NCI-H146 treated with DMSO at 0.1 percent for 48 hours (cell line): ENCODE measurements around the gene DUSP28.

Source experiments
- DNase-seq: peaks from one replicate; lab custom pipeline; 2025; ENCODE audit not compliant: unreplicated experiment; lab: John Stamatoyannopoulos, UW

Gene DUSP28

GRCh38 chr2:240572141-240573031 lies 12.2 kb downstream of the DUSP28 start:
- no peak for DNase-seq

GRCh38 chr2:240573071-240573515 lies 12.9 kb downstream of the DUSP28 start:
- DNase-seq, result no peak

DNA sequence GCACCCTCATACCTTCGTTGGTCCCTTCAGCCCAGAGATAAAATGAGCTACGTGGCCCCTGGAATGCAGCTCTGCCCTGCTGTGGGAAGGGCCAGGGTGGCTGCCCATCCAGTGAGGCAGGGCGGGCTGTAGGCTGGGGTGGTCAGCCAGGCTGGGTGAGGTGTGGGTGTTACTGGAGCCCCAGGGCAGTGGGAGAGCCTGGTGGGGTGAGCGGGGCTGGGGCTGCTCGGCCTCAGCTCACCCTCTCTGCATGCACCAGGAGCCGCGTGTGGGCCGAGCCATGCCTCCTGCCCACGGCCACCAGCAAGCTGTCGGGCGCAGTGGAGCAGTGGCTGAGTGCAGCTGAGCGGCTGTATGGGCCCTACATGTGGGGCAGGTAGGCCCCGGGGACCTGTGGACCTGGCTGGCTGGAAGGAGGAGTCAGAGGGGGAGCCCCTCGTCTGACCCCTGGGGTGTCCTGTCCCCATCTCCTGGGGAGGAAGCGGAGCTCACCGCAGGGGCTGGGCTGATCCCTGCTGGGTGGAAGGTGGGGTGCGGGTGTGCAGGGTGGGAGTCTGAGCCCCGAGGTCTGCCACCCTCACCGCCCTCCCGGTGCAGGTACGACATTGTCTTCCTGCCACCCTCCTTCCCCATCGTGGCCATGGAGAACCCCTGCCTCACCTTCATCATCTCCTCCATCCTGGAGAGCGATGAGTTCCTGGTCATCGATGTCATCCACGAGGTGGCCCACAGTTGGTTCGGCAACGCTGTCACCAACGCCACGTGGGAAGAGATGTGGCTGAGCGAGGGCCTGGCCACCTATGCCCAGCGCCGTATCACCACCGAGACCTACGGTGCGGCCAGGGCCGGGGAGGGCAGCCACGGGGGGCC lies 13.6 kb downstream of the DUSP28 start:
- DNase-seq, result no peak

DNA sequence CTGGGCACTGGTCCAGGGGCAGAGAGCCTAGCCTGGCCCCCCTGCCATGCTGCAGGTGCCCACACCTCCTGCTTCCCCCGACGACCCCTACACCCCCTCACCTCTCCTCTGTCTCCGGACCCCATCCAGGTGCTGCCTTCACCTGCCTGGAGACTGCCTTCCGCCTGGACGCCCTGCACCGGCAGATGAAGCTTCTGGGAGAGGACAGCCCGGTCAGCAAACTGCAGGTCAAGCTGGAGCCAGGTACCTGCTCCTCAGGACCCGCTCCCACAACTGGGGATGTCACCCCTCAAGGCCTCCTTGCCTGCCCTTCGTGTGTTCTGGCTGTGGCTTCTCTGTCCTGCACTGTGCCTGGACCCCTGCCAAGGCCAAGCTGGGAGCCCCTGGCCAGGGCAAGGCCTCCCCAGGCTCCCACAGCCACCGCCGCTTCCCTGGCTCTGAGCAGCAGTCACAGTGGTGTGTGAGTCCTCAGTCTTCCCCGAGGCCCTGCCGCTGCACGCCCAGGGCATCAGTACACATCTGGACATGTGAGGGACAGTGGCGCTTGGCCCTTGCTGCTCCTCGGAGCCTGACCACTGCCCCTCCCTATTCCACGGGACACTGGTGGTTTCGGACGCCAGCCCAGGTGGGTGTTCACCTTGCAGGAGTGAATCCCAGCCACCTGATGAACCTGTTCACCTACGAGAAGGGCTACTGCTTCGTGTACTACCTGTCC lies 14.4 kb downstream of the DUSP28 start:
- no peak for DNase-seq

- no peak for DNase-seq
Measured at GRCh38 chr2:240575101-240575965, 15.2 kb downstream of the DUSP28 start.

DNA sequence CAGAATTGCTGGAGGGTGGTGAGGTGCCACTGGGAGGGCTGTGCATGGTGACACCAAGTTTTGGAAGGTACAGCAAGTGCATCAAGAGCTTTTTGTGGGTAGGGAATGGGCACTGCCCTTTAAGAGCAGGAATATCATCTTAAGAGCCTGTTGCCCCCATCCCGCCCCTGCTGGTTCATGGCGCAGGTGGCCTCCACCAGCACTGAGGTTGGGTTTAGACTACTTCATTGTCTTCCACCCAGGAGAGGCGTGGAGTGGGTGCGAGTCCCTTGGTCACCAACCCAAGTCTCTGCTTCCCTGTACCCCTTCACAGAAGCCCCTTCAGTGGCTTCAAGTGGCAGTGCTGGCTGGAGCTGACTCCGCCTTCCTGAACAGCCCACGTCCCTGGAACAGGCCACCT lies 15.9 kb downstream of the DUSP28 start:
- DNase-seq, result no peak

- DNase-seq, result no peak
Measured at GRCh38 chr2:240576436-240577205, 16.5 kb downstream of the DUSP28 start.

DNA sequence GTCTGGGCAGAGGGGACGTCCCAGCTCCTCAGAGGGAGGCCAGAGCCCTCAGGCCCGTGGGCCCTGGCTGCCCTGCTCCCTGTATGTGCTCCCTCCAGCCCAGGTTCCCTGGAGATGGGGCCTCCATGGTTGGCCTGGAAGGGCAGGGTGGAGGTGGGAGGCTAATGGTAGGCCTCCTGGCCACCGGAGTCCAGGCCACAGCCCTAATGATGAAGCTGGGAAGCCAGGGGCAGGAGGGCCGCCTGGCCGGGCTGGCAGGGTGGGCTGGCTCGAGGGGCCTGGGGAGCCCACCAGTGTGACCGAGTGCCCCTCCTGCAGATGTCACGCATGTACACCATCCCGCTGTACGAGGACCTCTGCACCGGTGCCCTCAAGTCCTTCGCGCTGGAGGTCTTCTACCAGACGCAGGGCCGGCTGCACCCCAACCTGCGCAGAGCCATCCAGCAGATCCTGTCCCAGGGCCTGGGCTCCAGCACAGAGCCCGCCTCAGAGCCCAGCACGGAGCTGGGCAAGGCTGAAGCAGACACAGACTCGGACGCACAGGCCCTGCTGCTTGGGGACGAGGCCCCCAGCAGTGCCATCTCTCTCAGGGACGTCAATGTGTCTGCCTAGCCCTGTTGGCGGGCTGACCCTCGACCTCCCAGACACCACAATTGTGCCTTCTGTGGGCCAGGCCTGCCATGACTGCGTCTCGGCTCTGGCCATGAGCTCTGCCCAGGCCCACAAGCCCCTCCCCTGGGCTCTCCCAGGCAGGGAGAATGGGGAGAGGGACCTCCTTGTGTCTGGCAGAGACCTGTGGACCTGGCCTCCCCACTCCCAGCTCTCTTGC lies 17.3 kb downstream of the DUSP28 start:
- no peak for DNase-seq

GRCh38 chr2:240578110-240578450 lies 17.9 kb downstream of the DUSP28 start:
- DNase-seq, result no peak

DNA sequence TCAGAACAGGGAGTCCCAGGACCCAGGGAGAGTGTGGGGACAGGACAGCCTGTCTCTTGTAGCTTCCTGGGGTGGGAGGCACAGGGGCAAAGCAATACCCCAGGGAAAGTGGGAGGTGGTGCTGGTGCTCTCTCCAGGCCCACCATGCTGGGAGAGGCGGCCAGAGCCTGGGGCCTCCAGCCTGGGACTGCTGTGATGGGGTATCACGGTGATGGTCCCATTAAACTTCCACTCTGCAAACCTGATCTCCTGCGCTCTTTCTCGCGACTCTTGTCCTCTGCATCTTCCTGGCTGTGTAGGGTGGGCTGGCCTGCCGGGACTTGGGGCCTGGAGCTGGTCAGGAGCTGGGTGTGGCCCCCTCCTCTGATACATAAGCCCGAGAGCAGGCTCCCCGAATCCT lies 18.3 kb downstream of the DUSP28 start:
- no peak for DNase-seq

DNA sequence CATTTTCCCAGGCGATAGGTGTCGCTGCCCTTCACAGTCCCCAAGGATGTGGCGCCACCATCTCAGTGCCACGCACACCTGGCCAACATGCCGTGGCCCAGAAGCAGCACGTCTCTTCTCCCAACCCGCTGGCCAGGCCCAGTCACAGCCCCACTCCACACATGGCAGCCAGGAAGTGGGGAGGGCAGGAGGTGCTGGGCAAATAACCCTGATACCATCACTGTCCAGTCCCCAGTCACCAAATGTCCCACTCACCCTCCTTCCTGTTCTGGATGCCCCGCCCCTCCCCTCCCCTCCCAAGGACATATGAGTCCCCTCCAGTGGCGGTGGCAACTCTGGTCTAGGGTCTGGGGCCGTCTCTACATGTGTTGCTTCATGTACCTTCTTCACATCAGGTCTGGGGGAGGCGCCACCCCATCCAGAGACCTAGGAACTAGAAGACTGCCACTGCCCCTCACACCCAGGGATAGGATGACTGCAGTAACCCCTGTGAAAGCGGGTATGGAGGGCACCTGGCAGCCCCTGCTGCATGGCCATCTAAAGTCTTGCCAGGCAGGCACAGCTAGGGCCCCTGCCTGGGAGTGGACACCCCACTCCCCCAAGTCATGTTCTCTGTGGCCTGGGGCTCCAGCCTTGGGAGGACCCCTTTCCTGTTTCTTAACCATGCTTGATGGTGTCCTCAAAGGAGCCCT lies 19.1 kb downstream of the DUSP28 start:
- no peak for DNase-seq

DNA sequence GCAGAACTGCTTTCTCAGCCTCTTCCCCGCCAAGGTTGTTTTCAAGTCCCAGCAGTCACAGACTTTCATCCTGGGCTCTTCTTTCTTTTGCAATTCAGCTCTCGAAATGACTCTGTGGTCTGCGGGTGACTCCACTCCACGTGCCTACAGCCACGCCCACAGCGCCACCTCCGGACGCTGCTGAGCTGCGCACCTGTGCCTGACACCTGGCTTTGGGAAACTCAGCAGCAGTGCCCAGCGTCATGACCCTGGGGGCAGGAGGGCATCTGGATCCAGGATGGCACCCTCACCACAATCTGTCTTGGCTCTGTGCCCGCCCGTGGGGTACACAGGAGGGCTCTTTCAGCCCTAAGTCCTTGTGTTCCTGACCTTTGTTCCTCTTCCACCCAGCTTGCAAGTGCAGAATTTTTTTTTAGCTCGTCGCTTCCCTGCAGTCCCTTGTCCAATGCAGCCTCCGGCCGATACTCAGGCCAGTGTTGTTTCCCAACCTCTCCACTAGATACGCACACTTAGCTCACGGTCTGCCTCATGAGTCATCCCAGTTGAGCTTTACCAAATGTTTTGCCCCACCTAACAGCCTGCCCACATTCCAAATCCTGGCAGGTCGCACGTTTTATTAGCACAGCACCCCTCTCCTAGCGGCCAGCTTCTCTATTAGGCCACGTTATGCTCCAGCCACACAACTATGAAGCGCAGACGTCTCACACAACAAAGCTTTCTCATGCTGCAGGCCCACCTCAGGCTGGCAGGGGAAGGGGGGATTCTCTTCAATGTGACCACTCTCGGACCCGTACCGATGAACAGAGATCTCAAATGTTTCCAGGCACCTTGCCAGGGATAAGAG lies 19.8 kb downstream of the DUSP28 start:
- DNase-seq, result no peak

DNA sequence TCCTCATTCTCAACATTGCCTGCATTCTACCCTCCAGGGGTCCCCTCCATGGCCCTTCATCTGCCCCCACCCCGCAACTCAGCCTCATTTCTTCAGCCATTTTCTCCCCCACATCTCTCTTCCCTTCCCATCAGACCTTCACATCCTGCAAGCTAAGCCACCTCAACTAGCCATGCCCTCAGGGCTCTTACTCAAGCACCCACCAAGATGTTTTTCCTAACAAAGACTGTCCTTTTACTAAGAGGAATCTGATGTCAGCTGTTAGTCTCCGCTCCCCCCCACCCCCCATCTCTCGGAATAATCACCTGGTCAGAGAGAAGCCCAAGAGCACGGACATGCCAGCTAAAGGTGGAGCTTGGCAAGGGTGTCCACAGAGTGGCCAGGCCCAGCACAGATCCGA lies 21.7 kb downstream of the DUSP28 start:
- no peak for DNase-seq

DNA sequence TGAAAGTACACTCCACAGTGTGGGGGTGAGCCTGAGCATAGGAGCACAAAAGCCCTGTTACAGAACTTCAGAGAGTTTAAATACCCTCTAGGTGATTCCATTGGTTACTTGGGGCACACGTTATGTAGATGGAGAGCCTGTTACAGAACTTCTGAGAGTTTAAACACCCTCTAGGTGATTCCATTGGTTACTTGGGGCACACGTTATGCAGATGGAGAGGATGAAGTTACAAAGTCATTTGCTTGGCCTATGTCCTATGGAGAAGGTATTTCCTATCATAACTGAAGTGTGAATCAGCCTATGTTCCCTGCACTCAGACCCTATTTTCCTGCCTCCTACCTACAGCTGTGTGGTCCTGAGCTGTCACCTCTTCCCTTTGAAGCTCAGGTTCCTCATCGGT lies 22.6 kb downstream of the DUSP28 start:
- no peak for DNase-seq

DNA sequence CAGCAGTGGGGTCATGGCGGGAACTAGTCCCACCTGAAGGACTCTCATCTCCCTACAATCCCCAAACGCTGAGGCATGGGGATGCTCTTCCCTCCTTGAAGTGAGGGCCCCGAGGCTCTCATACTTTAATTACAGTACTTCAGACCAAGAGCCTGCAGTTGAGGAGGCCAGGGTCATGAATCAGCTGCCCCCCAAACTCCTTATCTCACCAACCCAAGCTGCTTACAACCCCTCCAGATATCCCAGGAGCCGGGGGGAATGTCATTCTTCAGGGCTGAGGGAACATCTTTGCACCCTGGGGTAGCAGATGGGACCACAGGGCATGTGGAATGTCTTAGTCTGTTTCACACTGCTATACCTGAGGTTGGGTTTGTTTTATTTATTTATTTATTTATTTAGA lies 23.6 kb downstream of the DUSP28 start:
- no peak for DNase-seq

DNA sequence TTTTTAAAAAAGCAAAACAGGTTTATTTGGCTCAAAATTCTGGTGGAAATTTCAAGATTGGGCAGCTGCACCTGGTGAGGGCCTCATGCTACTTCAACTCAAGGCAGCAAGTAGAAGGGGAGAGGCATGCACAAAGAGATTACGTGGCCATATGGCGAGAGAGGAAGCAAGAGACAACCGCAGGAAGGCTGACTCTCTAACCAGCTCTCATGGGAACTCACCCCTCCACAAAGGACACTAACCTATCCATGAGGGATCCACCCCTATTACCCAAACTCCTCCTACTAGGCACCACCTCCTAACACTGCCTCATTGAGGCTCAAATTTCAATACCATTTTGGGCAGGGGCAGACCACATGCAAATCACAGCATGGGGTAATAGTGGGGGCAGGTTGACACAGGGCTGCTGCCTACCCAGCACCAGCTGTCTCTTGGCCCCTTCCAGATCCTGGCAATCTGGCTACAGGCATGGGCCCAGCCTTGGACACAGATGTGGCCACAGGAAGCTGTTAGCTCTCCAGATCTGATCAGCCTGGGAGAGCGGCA lies 24.4 kb downstream of the DUSP28 start:
- DNase-seq, result no peak

DNA sequence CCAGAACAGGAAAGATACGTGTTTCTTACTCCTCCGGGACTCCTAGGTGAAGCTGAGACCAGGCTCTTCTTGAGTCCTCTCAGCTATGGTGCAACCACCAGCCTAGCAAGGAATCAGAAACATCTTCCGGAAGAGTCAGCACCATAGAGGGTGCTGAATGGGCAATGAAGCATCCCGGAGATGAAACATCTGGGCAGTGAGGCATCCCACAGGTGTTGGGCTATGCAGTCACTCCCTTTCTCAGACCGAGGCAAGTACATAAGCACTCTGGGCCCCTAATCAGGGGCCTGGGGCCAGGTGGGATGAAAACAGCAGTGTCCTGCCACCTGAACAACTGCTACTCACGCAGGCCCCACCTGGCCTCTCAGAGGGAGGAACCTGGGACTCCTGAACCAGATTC lies 24.9 kb downstream of the DUSP28 start:
- no peak for DNase-seq
